22Rv1 (cell line): ENCODE data around the gene ELP1.

Experiments
- ZFX ChIP-seq: fragments of 450-650 bp; IDR thresholded peaks from 2 replicates; pipeline ENCODE4 v1.6.1; 2017; ENCODE audit warnings: antibody characterized with exemption, borderline replicate concordance
- TF ChIP-seq, protein P1 (sequence below): fragments of 450-650 bp; IDR thresholded peaks from 2 replicates; pipeline ENCODE4 v1.5.1; 2017; ENCODE audit warnings: mild to moderate bottlenecking

DNA sequence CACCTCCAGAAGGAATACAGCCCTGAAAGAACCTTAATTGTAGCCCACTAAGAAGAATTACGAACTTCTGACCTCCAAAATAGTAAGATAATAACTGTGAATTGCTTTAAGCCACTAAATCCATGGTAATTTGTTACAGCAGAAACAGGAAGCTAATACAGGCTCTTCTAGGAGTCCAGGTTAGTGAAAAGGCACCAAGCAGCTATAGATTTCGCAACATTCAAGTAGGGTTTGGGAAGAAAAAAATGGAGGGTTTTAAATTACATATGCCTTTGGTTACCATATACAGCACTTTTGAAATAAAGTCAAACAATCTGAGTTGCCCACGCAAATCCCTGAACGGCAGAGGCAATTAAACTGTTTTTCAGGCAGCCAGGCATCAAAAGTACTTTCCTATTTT is 73.6 kb downstream of the ELP1 start:
- TF ChIP-seq ZFX = no peak
- TF ChIP-seq, protein P1, sequence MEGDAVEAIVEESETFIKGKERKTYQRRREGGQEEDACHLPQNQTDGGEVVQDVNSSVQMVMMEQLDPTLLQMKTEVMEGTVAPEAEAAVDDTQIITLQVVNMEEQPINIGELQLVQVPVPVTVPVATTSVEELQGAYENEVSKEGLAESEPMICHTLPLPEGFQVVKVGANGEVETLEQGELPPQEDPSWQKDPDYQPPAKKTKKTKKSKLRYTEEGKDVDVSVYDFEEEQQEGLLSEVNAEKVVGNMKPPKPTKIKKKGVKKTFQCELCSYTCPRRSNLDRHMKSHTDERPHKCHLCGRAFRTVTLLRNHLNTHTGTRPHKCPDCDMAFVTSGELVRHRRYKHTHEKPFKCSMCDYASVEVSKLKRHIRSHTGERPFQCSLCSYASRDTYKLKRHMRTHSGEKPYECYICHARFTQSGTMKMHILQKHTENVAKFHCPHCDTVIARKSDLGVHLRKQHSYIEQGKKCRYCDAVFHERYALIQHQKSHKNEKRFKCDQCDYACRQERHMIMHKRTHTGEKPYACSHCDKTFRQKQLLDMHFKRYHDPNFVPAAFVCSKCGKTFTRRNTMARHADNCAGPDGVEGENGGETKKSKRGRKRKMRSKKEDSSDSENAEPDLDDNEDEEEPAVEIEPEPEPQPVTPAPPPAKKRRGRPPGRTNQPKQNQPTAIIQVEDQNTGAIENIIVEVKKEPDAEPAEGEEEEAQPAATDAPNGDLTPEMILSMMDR = no peak
